HEK293 (cell line): ENCODE measurements around the gene SLC38A5.

Source experiments
- CTCF ChIA-PET: fragments of 350-600 bp; formaldehyde crosslinking; extraction: SDS; loops from one replicate; lab custom pipeline; 2021; ENCODE audit warnings: antibody characterized with exemption; lab: Yijun Ruan, JAX
- POLR2A ChIA-PET: fragments of 300-600 bp; formaldehyde crosslinking; extraction: SDS; loops from one replicate; lab custom pipeline; 2020; ENCODE audit warnings: antibody characterized with exemption, inconsistent platforms; lab: Yijun Ruan, JAX
- H3K27ac ChIP-seq: fragments of 200-500 bp; sonication (Bioruptor generic); 2 replicates; pipeline ENCODE4 v1.5.1; 2014; ENCODE audit warnings: low read depth, low read length, control low read depth, inconsistent platforms; ENCODE audit errors: extremely low read depth
- H3K36me3 ChIP-seq, 2 experiments: fragments of 200-500 bp in 1 of 2; sonication (Bioruptor generic) in 1 of 2; 1 replicate in 1 of 2; 2 replicates in 1 of 2; pipeline ENCODE4 v1.5.1; 2014 to 2017; ENCODE audit warnings: inconsistent platforms in 2 of 2, low read length in 2 of 2; ENCODE audit not compliant: control insufficient read depth in 2 of 2, insufficient read depth in 1 of 2
- H3K4me1 ChIP-seq: fragments of 200-500 bp; sonication (Bioruptor generic); 2 replicates; pipeline ENCODE4 v1.5.1; 2014; ENCODE audit warnings: mild to moderate bottlenecking, low read length, inconsistent platforms; ENCODE audit not compliant: control insufficient read depth, insufficient read depth
- H3K4me3 ChIP-seq: 2 replicates; pipeline ENCODE4 v1.5.1; 2011; ENCODE audit warnings: low read depth, mild to moderate bottlenecking, control low read depth, low read length, moderate library complexity
- H3K9me3 ChIP-seq: fragments of 200-500 bp; sonication (Bioruptor generic); 2 replicates; pipeline ENCODE4 v1.5.1; 2014; ENCODE audit warnings: low read depth, low read length, inconsistent platforms; ENCODE audit not compliant: control insufficient read depth, insufficient read depth
- EGR2 ChIP-seq: fragments of 450-650 bp; formaldehyde crosslinking; IDR thresholded peaks from 2 replicates; pipeline ENCODE4 v1.5.1; 2016; ENCODE audit warnings: low read depth, missing biosample characterization, missing genetic modification characterization
- KLF7 ChIP-seq: fragments of 450-650 bp; formaldehyde crosslinking; IDR thresholded peaks from 2 replicates; pipeline ENCODE4 v1.5.1; 2016; ENCODE audit warnings: missing biosample characterization, missing genetic modification characterization, borderline replicate concordance
- PRDM6 ChIP-seq: fragments of 450-650 bp; formaldehyde crosslinking; IDR thresholded peaks from 2 replicates; pipeline ENCODE4 v1.5.1; 2017; ENCODE audit warnings: missing biosample characterization, missing genetic modification characterization
- YY1 ChIP-seq: fragments of 450-650 bp; formaldehyde crosslinking; IDR thresholded peaks from 2 replicates; pipeline ENCODE4 v1.5.1; 2018; ENCODE audit warnings: missing biosample characterization, missing genetic modification characterization
- ZEB2 ChIP-seq: fragments of 450-650 bp; formaldehyde crosslinking; IDR thresholded peaks from 2 replicates; pipeline ENCODE4 v1.5.1; 2016; ENCODE audit warnings: missing biosample characterization, missing genetic modification characterization
- ZNF416 ChIP-seq: fragments of 450-650 bp; formaldehyde crosslinking; IDR thresholded peaks from 2 replicates; pipeline ENCODE4 v1.5.1; 2016; ENCODE audit warnings: missing biosample characterization, missing genetic modification characterization
- ZNF623 ChIP-seq: fragments of 450-650 bp; formaldehyde crosslinking; IDR thresholded peaks from 2 replicates; pipeline ENCODE4 v1.5.1; 2016; ENCODE audit warnings: missing biosample characterization, missing genetic modification characterization
- ZNF776 ChIP-seq: fragments of 450-650 bp; formaldehyde crosslinking; IDR thresholded peaks from 2 replicates; pipeline ENCODE4 v1.5.0; 2017; ENCODE audit warnings: missing biosample characterization, missing genetic modification characterization, borderline replicate concordance
- TF ChIP-seq, protein P1 (sequence below): fragments of 450-650 bp; formaldehyde crosslinking; IDR thresholded peaks from 2 replicates; pipeline ENCODE4 v1.5.1; 2016; ENCODE audit warnings: missing biosample characterization, missing genetic modification characterization, borderline replicate concordance
- TF ChIP-seq, protein P2 (sequence below): fragments of 450-650 bp; formaldehyde crosslinking; IDR thresholded peaks from 2 replicates; pipeline ENCODE4 v1.5.1; 2016; ENCODE audit warnings: missing biosample characterization, missing genetic modification characterization, low read depth
- TF ChIP-seq, protein P3 (sequence below): fragments of 450-650 bp; formaldehyde crosslinking; IDR thresholded peaks from 2 replicates; pipeline ENCODE4 v1.5.1; 2016; ENCODE audit warnings: missing biosample characterization, missing genetic modification characterization, borderline replicate concordance

The SLC38A5 gene

DNA sequence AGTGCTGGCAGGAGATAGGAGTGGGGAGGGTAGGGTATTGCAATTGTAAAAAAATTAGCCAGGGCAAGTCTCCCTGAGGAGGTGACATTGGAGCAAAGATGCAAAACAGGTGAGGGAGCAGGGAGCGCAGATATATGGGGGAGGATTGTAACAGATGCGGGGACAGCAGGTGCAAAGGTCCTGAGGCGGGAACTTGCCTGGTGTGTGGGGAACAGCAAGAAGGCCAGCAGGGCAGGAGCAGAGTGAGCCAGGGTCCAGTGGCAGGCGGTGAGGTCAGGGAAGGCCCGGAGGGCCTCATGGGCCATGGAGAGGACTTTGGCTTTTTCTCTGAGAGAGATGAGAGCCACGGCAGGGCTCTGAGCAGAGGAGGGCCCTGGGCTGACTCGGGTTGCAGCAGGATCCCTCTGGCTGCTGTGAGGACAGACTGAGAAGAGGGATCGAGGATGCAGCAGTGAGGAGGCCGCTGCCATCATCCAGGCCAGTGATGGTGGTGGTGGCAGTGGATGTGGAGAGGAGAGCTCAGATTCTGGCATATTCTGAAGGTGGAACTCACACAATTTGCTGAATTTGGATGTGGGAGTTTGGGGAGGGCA is 44.9 kb upstream of the SLC38A5 start:
- CTCF ChIA-PET, result no interaction called here
- no peak overlapping the region for H3K27ac ChIP-seq
- H3K36me3 ChIP-seq, result peaks cover 0 to 34% of the 10 kb centered on the region in 2 experiments; a peak in 2 of 3 replicates
- H3K9me3 ChIP-seq, result no peaks in the 10 kb centered on the region
- TF ChIP-seq ZNF623 (tag by site-specific recombination), result peak; percentile 97
- TF ChIP-seq PRDM6 (tag by site-specific recombination), result no peak
- no peak for TF ChIP-seq YY1
- H3K4me3 ChIP-seq, result no peak overlapping the region
- POLR2A ChIA-PET, result interaction anchor here (0.7 kb wide), 1 partner anchor 149 kb away, joined by 4 read pairs; no protein-coding TSS in a partner anchor
- H3K4me1 ChIP-seq, result no peaks in the 10 kb centered on the region

- POLR2A ChIA-PET, result interaction anchor here (0.7 kb wide), 1 partner anchor 149 kb away, joined by 4 read pairs; no protein-coding TSS in a partner anchor
- Histone ChIP-seq H3K27ac (no peak overlapping the region), H3K4me3 (no peak overlapping the region), H3K36me3 (peaks cover 0 to 34% of the 10 kb centered on the region in 2 experiments; a peak in 2 of 3 replicates), H3K4me1 (no peaks in the 10 kb centered on the region), H3K9me3 (no peaks in the 10 kb centered on the region)
- CTCF ChIA-PET, result no interaction called here
- TF ChIP-seq, protein P1, sequence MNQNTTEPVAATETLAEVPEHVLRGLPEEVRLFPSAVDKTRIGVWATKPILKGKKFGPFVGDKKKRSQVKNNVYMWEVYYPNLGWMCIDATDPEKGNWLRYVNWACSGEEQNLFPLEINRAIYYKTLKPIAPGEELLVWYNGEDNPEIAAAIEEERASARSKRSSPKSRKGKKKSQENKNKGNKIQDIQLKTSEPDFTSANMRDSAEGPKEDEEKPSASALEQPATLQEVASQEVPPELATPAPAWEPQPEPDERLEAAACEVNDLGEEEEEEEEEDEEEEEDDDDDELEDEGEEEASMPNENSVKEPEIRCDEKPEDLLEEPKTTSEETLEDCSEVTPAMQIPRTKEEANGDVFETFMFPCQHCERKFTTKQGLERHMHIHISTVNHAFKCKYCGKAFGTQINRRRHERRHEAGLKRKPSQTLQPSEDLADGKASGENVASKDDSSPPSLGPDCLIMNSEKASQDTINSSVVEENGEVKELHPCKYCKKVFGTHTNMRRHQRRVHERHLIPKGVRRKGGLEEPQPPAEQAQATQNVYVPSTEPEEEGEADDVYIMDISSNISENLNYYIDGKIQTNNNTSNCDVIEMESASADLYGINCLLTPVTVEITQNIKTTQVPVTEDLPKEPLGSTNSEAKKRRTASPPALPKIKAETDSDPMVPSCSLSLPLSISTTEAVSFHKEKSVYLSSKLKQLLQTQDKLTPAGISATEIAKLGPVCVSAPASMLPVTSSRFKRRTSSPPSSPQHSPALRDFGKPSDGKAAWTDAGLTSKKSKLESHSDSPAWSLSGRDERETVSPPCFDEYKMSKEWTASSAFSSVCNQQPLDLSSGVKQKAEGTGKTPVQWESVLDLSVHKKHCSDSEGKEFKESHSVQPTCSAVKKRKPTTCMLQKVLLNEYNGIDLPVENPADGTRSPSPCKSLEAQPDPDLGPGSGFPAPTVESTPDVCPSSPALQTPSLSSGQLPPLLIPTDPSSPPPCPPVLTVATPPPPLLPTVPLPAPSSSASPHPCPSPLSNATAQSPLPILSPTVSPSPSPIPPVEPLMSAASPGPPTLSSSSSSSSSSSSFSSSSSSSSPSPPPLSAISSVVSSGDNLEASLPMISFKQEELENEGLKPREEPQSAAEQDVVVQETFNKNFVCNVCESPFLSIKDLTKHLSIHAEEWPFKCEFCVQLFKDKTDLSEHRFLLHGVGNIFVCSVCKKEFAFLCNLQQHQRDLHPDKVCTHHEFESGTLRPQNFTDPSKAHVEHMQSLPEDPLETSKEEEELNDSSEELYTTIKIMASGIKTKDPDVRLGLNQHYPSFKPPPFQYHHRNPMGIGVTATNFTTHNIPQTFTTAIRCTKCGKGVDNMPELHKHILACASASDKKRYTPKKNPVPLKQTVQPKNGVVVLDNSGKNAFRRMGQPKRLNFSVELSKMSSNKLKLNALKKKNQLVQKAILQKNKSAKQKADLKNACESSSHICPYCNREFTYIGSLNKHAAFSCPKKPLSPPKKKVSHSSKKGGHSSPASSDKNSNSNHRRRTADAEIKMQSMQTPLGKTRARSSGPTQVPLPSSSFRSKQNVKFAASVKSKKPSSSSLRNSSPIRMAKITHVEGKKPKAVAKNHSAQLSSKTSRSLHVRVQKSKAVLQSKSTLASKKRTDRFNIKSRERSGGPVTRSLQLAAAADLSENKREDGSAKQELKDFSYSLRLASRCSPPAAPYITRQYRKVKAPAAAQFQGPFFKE (tag by site-specific recombination), result no peak
- TF ChIP-seq, protein P2, sequence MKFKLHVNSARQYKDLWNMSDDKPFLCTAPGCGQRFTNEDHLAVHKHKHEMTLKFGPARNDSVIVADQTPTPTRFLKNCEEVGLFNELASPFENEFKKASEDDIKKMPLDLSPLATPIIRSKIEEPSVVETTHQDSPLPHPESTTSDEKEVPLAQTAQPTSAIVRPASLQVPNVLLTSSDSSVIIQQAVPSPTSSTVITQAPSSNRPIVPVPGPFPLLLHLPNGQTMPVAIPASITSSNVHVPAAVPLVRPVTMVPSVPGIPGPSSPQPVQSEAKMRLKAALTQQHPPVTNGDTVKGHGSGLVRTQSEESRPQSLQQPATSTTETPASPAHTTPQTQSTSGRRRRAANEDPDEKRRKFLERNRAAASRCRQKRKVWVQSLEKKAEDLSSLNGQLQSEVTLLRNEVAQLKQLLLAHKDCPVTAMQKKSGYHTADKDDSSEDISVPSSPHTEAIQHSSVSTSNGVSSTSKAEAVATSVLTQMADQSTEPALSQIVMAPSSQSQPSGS, result no peak
- TF ChIP-seq EGR2 (tag by site-specific recombination), result no peak
- no peak for TF ChIP-seq ZNF416 (tag by site-specific recombination)
- TF ChIP-seq KLF7, result no peak
- TF ChIP-seq, protein P3, sequence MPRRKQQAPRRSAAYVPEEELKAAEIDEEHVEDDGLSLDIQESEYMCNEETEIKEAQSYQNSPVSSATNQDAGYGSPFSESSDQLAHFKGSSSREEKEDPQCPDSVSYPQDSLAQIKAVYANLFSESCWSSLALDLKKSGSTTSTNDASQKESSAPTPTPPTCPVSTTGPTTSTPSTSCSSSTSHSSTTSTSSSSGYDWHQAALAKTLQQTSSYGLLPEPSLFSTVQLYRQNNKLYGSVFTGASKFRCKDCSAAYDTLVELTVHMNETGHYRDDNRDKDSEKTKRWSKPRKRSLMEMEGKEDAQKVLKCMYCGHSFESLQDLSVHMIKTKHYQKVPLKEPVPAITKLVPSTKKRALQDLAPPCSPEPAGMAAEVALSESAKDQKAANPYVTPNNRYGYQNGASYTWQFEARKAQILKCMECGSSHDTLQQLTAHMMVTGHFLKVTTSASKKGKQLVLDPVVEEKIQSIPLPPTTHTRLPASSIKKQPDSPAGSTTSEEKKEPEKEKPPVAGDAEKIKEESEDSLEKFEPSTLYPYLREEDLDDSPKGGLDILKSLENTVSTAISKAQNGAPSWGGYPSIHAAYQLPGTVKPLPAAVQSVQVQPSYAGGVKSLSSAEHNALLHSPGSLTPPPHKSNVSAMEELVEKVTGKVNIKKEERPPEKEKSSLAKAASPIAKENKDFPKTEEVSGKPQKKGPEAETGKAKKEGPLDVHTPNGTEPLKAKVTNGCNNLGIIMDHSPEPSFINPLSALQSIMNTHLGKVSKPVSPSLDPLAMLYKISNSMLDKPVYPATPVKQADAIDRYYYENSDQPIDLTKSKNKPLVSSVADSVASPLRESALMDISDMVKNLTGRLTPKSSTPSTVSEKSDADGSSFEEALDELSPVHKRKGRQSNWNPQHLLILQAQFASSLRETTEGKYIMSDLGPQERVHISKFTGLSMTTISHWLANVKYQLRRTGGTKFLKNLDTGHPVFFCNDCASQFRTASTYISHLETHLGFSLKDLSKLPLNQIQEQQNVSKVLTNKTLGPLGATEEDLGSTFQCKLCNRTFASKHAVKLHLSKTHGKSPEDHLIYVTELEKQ (tag by site-specific recombination), result no peak
- no peak for TF ChIP-seq ZEB2 (tag by site-specific recombination)
- no peak for TF ChIP-seq ZNF776 (tag by site-specific recombination)
These were observed 44.2 kb upstream of the SLC38A5 start for GRCh38 chrX:48514126-48514806.
